Brain microvascular endothelial cell (primary cell): ENCODE results near the gene HMBS.
A peak's percentile ranks its signal among the peaks of the same experiment; 100 is the strongest.
"Not testable (repeated sequence)": the region's sequence is repeated elsewhere in the genome, so short reads cannot be mapped to it uniquely, and the experiment has no call there.

ENCODE experiments used
- DNase-seq: peaks from one replicate; pipeline ENCODE4 v3.0.0-alpha.2; 2020
- H3K27ac ChIP-seq: fragments of 250-450 bp; sonication (Bioruptor Pico); 2 replicates; pipeline ENCODE4 v1.5.1; 2020; ENCODE audit warnings: mild to moderate bottlenecking, moderate library complexity
- H3K27me3 ChIP-seq: fragments of 250-450 bp; sonication (Bioruptor Pico); replicated peaks from 2 replicates; pipeline ENCODE4 v1.5.1; 2020; ENCODE audit warnings: mild to moderate bottlenecking
- H3K36me3 ChIP-seq: fragments of 250-450 bp; sonication (Bioruptor Pico); replicated peaks from 2 replicates; pipeline ENCODE4 v1.5.1; 2020; ENCODE audit warnings: mild to moderate bottlenecking
- H3K4me3 ChIP-seq: 2 replicates; pipeline ENCODE4 v1.5.1; 2011; ENCODE audit warnings: low read depth, mild to moderate bottlenecking, control low read depth, low read length, moderate library complexity
- CTCF ChIP-seq: IDR thresholded peaks from 2 replicates; pipeline ENCODE4 v1.5.1; 2011; ENCODE audit warnings: low read depth, mild to moderate bottlenecking, moderate library complexity, low read length, control low read depth, inconsistent platforms; ENCODE audit errors: missing control alignments
- in situ Hi-C: cut with HindIII; loops from 2 replicates; pipeline ENCODE4 v1.10.0; 2017; ENCODE audit warnings: low sequenced_read_pairs, low pct_ligation_motif_present

HMBS gene

GRCh38 chr11:119052163-119052814, 32.4 kb upstream of the HMBS start:
- peaks cover 79% of the 10 kb centered on the region for H3K36me3 ChIP-seq

GRCh38 chr11:119054418-119054817, 30.3 kb upstream of the HMBS start:
- in situ Hi-C loops, result no loop called here
- H3K4me3 ChIP-seq, result no peak overlapping the region
- no peak overlapping the region for H3K27ac ChIP-seq
- no peak for DNase-seq
- no peak for TF ChIP-seq CTCF
- no peaks in the 10 kb centered on the region for H3K27me3 ChIP-seq
- H3K36me3 ChIP-seq, result peaks cover 57% of the 10 kb centered on the region

More at GRCh38 chr11:119052163-119052814, 32.4 kb upstream of the HMBS start:
- Histone ChIP-seq H3K4me3 (no peak overlapping the region), H3K27ac (no peak overlapping the region), H3K27me3 (no peaks in the 10 kb centered on the region)
- in situ Hi-C loops, result no loop called here
- no peak for DNase-seq
- TF ChIP-seq CTCF, result no peak

GRCh38 chr11:119055901-119056300, 28.8 kb upstream of the HMBS start:
- Histone ChIP-seq H3K27me3 (no peaks in the 10 kb centered on the region), H3K27ac (no peak overlapping the region), H3K36me3 (peaks cover 45% of the 10 kb centered on the region), H3K4me3 (peak overlapping the region; percentile 89)
- TF ChIP-seq CTCF, result peak; percentile 29
- no peak for DNase-seq
- in situ Hi-C loops, result no loop called here

- H3K27me3 ChIP-seq, result no peaks in the 10 kb centered on the region
- peak overlapping the region; percentile 84 for H3K27ac ChIP-seq
- in situ Hi-C loops, result no loop called here
- no peak for TF ChIP-seq CTCF
- H3K4me3 ChIP-seq, result peak overlapping the region; percentile 89
- H3K36me3 ChIP-seq, result peaks cover 39% of the 10 kb centered on the region
- no peak for DNase-seq
Observed at GRCh38 chr11:119056421-119056999, 28.2 kb upstream of the HMBS start.

- peak; percentile 51 for TF ChIP-seq CTCF
- no peaks in the 10 kb centered on the region for H3K27me3 ChIP-seq
- in situ Hi-C loops, result no loop called here
- H3K4me3 ChIP-seq, result peak within 1 kb of the TSS; percentile 89
- peak; percentile 96 for DNase-seq
- H3K36me3 ChIP-seq, result peaks cover 32% of the 10 kb centered on the region
- peak within 1 kb of the TSS; percentile 84 for H3K27ac ChIP-seq
Observed at GRCh38 chr11:119057000-119057769, 27.5 kb upstream of the HMBS start, which contains the start of gene HYOU1. TSS of gene HYOU1 (minus strand) at chr11:119057205. CDS start at chr11:119056160, 1,045 bp downstream.

- DNase-seq, in situ Hi-C loops, H3K4me3 ChIP-seq, H3K27me3 ChIP-seq, H3K27ac ChIP-seq: not testable (repeated sequence)
- H3K36me3 ChIP-seq, result peaks cover 14% of the 10 kb centered on the region
Observed at GRCh38 chr11:119059128-119059527, 25.6 kb upstream of the HMBS start.
